PFSK-1 (cell line): ENCODE measurements around the gene CUBN.

Experiments
- REST ChIP-seq, 2 experiments: IDR thresholded peaks; 2 replicates each; pipeline versions ENCODE4 v1.6.1 to v1.8.0; 2011 to 2012; ENCODE audit warnings: low read depth in 2 of 2, low read length in 2 of 2, control low read depth in 1 of 2, inconsistent platforms in 1 of 2, mild to moderate bottlenecking in 1 of 2, moderate library complexity in 1 of 2; ENCODE audit not compliant: insufficient read depth in 1 of 2
- TAF1 ChIP-seq: IDR thresholded peaks from 2 replicates; pipeline ENCODE4 v1.6.1; 2012; ENCODE audit warnings: low read length, control low read depth, borderline replicate concordance; ENCODE audit not compliant: insufficient read depth

- TF ChIP-seq TAF1 = no peak
- TF ChIP-seq REST (IDR thresholded peaks at IDR 0.05; ENCODE audit: insufficient read depth in 1 of 2, low read depth in 2 of 2, low read length in 2 of 2) = no peak
Observed at GRCh38 chr10:17145239-17145638, 15.6 kb upstream of the CUBN start.
